Activated T-helper 1 cell treated with Interleukin-2 at 50 U/mL for 16 hours (primary cell): ENCODE results near the gene RALGPS2.
A peak's percentile ranks its signal among the peaks of the same experiment; 100 is the strongest.

Experiments used
- DNase-seq: peaks from one replicate; pipeline ENCODE4 v3.0.0-alpha.2; 2020; ENCODE audit warnings: low read depth

The RALGPS2 gene

GRCh38 chr1:178724728-178725465 lies at the start of gene RALGPS2:
Gene RALGPS2, plus strand, starts transcription at chr1:178725244. Its CDS starts 51,521 bp downstream, at chr1:178776765.
- peak; percentile 55 for DNase-seq

- DNase-seq = no peak
Measured at GRCh38 chr1:178679237-178679636, 45.8 kb upstream of the RALGPS2 start.

GRCh38 chr1:178682429-178682828 lies 42.6 kb upstream of the RALGPS2 start:
- DNase-seq = no peak

- DNase-seq = no peak
Measured at GRCh38 chr1:178682886-178683285, 42.2 kb upstream of the RALGPS2 start.

GRCh38 chr1:178683291-178683690 lies 41.8 kb upstream of the RALGPS2 start:
- no peak for DNase-seq

GRCh38 chr1:178684111-178684510 lies 40.9 kb upstream of the RALGPS2 start:
- DNase-seq = no peak

- no peak for DNase-seq
Measured at GRCh38 chr1:178684542-178685000, 40.5 kb upstream of the RALGPS2 start.

- DNase-seq = no peak
Measured at GRCh38 chr1:178686407-178686806, 38.6 kb upstream of the RALGPS2 start.

GRCh38 chr1:178688244-178688643 lies 36.8 kb upstream of the RALGPS2 start:
- no peak for DNase-seq

- no peak for DNase-seq
Measured at GRCh38 chr1:178689769-178690168, 35.3 kb upstream of the RALGPS2 start.

GRCh38 chr1:178690496-178690895 lies 34.5 kb upstream of the RALGPS2 start:
- no peak for DNase-seq

GRCh38 chr1:178692564-178693327 lies 32.3 kb upstream of the RALGPS2 start:
- DNase-seq = no peak

GRCh38 chr1:178693366-178693765 lies 31.7 kb upstream of the RALGPS2 start:
- DNase-seq = no peak

GRCh38 chr1:178694923-178695525 lies 30.0 kb upstream of the RALGPS2 start:
- no peak for DNase-seq

- DNase-seq = no peak
Measured at GRCh38 chr1:178702146-178702545, 22.9 kb upstream of the RALGPS2 start.

GRCh38 chr1:178704833-178705232 lies 20.2 kb upstream of the RALGPS2 start:
- DNase-seq = no peak

- no peak for DNase-seq
Measured at GRCh38 chr1:178706432-178706831, 18.6 kb upstream of the RALGPS2 start.

GRCh38 chr1:178713259-178713658 lies 11.8 kb upstream of the RALGPS2 start:
- DNase-seq = no peak

- DNase-seq = no peak
Measured at GRCh38 chr1:178714453-178714852, 10.6 kb upstream of the RALGPS2 start.

GRCh38 chr1:178716111-178716510 lies 8.9 kb upstream of the RALGPS2 start:
- no peak for DNase-seq

- no peak for DNase-seq
Measured at GRCh38 chr1:178718520-178718919, 6.5 kb upstream of the RALGPS2 start.

GRCh38 chr1:178723546-178723945 lies 1.5 kb upstream of the RALGPS2 start:
- DNase-seq = no peak

- DNase-seq = no peak
Measured at GRCh38 chr1:178724376-178724727, 692 bp upstream of the RALGPS2 start.
